GM21529 (cell line): ENCODE results near the gene CECR2.
"Not testable (repeated sequence)": the region's sequence is repeated elsewhere in the genome, so short reads cannot be mapped to it uniquely, and the experiment has no call there.

Source experiments
- ATAC-seq: cut with Tn5 transposase; IDR thresholded peaks from one replicate; pipeline ENCODE4 v1.9.1; 2021; ENCODE audit not compliant: unreplicated experiment

The CECR2 gene

DNA sequence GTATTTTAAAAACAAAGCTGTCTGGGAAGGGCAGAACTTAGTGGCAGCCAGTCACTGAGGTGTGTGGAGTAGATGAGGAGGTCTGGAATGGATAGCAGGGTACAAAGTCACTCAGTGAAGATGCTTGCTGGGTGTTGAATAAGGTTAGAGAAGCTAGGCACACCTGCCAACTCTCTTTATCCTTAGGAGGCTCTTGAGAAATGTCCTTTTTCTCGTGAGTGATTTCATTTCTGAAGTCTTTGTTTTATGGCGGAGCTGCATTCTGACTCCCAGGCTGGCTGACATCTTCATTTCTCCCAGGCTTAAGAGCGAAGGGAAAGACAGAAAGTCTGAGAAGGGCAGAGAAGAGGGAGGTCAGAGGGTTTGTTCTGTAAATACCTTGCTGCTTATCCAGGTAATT lies 31.0 kb downstream of the CECR2 start:
- ATAC-seq: no peak

DNA sequence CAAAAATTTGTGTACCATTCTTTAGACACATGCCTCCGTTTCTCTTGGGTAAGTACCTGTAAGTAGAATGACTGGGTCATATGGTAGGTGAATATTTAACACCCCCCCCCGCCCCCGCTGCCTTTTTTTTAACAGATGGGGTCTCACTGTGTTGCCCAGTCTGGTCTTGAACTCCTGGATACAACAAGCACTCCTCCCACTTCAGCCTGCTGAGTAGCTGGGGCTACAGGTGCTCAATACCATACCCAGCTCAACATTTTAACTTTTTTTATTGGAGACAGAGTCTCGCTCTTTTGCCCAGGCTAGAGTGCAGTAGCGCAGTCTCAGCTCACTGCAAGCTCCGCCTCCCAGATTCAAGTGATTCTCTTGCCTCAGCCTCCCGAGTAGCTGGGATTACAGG lies 32.5 kb downstream of the CECR2 start:
- ATAC-seq: no peak

DNA sequence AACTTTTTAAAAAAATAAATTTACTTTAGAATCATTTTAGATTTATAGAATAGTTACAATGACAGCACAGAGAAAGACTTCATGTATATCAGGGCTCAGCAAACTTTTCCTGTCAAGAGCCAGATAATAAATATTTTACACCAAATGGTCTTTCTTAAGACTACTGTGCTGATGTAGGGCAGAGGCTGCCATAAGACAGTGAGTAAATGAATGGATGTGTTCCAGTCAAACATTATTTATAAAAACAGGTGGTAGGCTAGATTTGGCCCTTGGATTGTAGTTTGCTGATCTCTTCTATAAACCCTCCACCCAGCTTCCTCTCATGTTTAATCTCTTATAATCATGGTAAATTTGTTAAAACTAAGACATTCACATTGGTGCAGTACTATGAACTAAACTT lies 33.0 kb downstream of the CECR2 start:
- no peak for ATAC-seq

DNA sequence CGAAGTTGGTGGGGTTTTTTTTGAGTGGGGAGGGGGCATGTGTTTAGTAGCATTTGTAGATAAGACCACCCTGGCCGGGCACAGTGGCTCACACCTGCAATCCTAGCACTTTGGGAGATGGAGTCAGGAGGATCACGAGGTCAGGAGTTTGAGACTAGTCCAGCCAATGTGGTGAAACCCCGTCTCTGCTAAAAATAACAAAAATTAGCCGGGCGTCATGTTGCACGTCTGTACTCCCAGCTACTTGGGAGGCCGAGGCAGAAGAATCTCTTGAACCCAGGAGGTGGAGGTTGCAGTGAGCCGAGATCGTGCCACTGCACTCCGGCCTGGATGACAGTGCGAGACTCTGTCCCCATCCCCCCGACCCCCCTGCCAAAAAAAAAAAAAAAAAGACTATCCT lies 34.6 kb downstream of the CECR2 start:
- ATAC-seq: no peak

DNA sequence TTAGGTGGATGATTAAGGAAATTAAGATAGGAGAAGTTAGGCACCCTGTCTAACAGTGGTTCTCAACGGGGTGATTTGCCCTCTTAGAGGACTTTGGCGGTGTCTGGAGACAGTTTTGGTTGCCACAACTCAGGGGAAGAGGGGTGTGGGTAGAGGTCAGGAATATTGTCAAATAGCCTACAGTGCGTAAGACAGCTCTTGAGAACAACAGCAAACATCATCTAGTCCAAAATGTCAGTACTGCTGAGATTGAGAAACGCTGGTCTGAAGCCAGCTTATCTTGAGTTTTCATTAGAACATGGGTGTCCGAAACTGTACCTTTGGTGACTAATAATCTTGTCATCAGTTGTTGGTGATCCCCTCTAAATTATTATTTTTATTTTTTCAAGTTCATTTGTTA lies 38.4 kb downstream of the CECR2 start:
- no peak for ATAC-seq

DNA sequence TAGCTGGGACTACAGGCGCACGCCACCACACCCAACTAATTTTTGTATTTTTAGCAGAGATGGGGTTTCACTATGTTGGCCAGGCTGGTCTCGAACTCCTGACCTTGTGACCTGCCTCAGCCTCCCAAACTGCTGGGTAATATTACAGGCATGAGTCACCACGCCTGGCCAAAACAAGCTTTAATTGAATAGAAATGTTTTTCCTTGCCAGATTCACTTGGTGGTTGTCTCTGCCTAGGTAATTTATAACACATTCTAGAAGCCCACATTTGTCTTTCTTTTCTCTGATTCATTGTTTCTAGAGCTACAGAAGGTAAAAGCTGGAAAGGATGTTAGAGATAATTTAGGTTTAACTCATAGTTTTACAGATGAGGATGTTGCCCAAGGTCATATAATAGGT lies 41.3 kb downstream of the CECR2 start:
- no peak for ATAC-seq

DNA sequence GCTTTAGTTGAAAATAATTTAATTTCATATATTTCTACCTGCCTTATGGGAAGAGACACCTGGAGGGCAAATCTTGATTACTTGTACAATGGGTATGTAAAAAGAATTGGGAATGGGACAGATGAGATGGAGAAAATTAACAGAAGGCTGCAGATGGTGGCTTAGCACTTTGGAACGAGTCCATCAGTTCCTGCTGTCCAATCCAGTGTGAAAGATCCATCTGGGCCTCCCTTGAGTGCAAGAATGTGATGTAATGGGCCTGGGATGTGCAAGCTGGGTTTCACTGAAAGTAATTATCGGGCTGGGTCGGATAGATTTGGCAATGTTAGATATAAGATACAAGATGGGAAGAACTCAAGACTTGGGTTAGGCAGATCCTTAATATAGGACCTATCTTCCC lies 42.0 kb downstream of the CECR2 start:
- no peak for ATAC-seq

DNA sequence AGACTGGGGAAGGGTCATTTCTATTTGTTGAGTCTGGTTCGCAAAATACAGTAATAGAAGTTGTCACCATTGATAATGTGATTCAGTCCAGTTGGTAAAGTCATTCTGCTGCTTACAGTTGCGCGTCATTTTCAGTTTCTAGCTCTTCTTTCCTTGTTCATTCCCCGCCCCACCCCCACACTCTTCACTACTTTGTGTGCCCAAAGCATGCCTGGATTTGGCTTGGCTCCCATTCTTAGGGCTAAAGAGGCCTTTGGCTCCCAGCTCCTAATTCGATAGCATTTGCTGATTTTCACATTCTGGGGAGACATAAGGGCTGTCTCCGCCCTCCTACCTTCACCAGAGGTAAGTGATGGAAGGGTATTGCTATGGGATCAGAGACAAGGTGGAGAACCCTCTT lies 43.0 kb downstream of the CECR2 start:
- no peak for ATAC-seq

DNA sequence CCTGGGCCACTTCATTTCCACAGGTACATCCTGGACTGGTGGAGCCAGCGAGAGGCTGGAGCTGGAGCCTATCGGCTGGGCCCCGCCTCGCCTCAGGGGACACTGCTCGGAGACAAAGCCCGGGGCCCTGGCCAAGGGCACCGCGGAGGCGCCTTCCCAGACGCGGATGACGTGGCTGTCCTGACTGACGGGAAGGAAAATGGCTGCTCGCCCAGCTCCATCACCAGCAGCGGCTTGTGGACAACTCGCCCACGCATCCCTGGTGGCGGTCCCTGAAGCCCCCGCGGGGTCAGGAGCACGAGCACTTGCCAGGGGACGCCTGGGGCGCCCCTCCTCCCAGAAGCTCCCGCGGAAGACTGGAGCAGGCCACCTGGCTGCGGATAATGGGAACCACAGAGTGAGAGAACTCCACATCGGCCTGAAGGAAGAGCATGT lies 49.6 kb downstream of the CECR2 start:
- no peak for ATAC-seq

DNA sequence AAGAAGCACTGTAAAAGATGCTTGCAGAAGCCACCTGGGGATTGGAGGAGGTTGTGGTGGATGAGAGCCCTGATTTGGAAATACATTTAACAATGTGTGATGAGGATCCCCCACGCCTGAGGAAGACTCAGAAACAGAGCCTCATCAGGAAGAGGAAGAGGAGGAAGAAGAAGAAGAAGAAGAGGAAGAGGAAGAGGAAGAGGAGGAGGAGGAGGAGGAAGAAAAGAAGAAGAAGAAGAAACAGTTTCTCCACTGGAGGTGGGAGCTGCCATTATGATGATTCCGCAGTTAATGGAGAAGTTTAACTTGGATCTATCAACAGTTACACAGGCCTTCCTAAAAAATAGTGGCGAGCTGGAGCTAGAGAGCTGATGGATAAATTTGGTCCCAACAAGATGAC lies 50.1 kb downstream of the CECR2 start:
- no peak for ATAC-seq

DNA sequence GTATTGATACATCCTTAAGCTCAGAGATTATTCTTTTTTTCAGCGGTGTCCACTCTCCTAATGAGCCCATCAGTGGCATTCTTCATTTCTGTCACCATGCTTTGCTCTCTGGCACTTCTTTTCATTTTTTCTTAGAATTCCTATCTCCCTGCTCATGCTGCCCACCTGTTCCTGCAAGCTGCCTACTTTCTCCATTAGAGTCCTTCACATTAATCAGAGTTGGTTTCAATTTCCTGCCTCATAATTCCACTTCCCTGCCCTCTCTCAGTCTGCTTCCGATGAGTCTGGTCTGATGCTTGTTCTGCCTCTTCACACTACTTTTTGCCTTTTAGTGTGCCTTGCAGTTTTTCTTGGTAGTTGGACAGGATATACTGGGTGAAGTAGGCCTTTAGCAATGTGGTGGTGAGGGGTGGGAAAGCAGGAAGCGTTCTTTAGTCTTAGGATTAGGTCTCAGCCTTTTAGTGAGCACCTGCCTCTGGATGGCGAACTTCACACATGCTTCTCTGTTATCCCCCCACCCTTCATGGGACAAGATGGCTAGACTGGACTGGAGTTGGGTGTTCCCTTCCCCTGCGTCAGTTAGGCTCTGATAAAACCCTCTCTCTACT lies 53.6 kb downstream of the CECR2 start:
- ATAC-seq: no peak

DNA sequence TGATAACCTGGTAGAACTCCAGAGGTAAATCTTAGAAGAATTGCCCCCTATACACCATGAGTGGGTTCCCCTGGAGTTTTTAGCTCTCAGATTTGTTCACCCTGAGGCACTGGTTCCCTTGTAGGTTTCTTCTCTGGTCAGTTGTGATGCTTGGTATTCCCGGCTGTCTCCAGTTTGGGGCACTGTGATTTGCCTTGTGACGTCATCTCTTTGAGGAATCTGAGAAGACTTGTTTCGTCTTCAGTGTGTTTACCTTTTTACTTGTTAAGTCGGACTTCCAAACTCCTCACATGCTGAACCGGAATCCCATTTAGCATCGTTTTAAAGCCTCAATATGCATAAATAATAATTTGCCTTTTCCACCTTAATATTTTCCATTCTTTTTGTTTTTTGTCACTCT lies 54.4 kb downstream of the CECR2 start:
- no peak for ATAC-seq

DNA sequence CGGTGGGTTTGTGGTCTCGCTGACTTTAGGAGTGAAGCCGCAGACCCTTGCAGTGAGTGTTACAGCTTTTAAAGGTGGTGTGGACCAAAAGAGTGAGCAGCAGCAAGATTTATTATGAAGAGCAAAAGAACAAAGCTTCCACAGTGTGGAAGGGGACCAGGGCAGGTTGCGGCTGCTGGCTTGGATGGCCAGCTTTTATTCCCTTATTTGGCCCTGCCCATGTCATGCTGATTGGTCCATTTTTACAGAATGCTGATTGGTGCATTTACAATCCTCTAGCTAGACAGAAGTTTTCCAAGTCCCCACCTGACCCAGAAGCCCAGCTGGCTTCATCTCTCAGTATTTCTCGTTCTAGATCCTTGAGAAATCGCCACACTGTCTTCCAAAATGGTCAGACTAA lies 58.3 kb downstream of the CECR2 start:
- ATAC-seq: not testable (repeated sequence)

DNA sequence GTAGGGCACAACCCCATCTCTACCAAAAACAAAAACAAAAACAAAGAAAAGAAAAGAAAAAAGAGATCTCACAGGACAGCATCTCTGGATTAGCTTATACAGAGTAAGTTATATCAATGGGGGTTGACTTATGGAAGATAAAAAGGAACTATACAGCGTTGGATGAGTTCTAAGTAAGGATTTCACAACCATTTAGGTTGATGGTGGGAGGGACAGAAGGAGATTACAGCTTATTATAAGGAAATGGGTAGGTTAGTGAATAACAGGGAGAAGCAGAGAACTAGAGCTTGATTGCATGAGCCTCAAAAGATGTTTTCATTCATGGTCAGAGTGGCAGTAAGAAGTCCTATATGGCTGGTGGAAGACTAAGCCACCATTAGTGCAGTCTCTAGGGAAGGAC lies 60.3 kb downstream of the CECR2 start:
- ATAC-seq: no peak

DNA sequence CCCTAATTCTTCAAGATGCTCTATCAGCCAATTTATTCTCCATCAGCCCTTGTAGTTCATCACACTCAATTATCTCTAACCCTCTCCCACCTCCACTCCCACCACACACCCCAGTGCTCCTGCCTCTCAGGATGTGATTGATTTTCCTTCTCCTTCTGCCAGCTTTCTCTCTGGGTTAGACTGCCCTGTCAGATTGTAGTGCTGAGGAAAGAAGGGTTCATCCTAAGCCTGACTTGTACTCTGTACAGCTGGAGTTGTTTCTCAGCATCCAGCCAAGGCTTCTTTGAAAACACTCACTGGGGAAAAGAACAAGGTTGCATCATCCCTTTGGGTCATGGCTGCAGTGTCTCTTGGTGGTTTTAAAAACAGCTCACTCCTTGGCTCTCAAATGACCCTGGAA lies 61.2 kb downstream of the CECR2 start:
- ATAC-seq: no peak

DNA sequence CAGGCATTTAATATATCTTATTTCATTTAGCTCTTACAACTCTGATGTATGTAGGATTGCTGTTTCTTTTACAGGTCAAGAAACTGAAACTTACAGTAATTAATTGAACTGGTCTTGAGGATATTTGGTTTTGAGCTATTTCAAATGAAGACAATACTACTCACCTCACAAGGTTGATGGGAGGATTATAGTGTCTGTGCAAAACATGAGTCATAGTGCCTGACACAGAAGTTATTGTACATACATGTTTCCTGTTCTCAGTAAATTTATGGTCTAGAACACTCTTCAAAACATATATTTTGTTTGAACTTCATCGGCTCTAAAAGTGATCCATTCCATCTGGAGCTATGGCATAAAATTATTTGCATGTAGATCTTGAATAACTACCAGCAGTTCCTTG lies 61.9 kb downstream of the CECR2 start:
- no peak for ATAC-seq

DNA sequence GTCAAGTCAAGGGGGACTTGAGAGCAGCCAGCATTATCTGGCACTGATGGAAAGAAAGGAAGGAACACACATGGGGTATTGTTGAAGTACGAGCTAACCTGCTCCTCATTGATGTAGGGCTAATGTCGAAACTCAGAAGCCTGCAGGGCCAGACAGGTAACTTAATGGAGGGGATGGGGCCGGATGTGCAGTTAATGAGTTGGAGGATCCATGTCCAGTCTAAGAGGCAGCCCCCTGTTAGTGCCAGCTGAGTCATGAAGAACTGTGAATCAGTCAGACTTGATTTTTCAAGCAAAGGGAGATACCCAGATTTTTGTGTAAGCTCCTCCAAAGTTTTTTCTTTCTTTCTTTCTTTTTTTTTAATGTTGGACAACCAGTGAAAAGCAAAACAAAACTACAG lies 65.6 kb downstream of the CECR2 start:
- ATAC-seq: no peak

DNA sequence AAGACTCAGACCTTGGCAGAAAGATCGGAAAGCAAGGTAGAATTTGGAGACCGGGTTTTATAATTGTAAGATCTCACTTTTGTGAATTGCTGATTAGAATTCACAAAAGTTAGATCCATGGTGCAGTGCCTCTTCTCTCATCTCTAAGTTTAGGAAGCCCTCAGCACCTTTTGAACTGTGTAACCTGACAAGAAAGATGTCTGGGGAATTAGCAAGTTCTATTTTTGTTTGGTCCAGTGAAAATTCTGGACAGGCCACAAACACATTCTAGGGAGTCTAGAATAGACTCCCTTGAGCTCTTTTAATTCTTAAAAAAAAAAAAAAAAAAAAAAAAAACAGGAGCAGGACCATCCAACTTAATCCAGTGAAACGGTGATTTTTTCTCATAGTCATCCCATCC lies 66.1 kb downstream of the CECR2 start:
- no peak for ATAC-seq

DNA sequence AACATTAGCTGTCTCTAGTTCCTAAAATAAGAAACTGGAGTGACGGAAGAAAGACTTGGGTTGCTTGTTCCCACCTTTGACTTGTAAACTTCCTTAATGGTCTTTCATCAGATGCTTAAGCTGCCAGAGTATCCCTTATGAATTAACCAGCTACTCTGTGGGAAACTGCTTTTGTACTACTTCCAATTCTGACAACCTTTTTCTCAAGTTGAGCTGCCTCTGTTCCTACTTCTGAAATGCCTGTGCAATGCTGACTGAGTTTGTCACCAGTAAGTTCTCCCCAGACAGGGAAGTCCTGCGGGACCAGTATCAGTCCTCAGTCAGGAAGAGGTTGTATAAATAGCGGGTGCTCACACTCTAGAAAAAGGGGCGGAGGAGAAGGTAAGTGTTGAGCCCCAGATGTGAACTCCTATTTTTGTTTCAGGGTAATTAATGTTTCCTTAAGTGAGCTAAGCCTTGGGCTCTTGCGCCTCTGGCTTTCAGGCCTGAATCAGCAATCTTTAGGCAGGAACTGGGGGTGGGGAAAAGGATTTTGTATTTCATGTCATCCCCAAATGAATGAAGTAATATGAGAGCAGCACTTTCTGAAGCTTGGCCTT lies 67.2 kb downstream of the CECR2 start:
- peak; percentile 67 for ATAC-seq

DNA sequence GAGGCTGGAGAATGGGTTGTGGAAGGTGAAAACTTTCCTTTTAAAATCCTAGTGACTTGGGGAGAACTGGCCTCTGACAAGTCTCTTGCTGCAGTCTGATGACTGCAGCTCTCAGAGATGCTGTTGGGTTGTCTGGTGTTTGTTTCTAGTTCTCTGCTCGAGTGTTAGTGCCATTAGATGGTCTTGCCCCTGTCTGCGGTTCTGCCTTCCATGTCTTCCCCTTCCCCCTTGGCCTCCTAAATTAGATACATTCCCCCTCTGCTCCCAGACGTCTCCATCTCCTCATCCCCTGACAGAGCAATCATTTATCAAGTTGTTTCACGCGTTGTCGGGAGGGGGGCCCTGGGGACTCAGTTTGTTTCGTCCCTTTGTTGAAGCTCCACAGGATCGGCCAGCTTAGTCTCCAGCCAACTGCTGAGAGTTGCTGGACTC lies 67.7 kb downstream of the CECR2 start:
- no peak for ATAC-seq

DNA sequence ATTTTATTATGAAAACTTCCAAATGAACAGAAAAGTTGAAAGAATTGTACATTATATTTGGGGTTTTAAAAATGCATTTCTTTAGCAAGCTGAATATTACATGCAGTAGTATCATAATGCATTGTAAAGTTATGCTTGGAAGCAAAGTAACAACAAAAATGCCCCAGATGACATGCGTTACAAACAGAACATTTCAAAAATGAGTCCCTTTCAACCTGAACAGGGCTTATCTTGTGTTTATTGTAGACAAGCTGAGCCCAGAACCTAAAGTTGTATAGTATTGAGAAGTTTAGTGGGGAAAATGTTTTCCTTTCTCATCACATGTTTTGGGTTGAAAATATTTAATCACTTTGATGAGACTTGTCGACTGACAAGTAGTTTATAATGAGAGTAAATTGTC lies 68.8 kb downstream of the CECR2 start:
- no peak for ATAC-seq

DNA sequence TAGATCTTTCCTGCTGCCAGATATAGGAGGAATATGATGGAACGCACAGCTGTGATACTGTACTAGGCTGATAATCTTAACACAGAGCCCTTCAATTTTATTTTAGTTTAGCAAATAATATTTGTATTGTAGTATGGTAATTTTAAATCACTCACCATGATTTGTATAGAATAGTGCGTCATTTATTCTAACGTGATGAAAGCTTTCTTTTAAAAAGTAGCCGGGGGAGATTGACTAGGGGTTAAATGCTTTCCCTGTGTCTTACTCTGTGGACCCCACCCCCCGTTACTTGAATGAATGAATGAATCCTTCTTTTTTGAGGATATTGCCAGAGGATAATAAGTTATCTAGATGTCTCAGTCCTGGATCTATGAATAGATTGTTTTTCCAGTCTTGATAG lies 72.1 kb downstream of the CECR2 start:
- no peak for ATAC-seq
